HG03097 (cell line): ENCODE data around the gene ATG9B.
"Not testable (repeated sequence)": the region's sequence is repeated elsewhere in the genome, so short reads cannot be mapped to it uniquely, and the experiment has no call there.

ENCODE experiments used
- ATAC-seq: cut with Tn5 transposase; IDR thresholded peaks from one replicate; pipeline ENCODE4 v1.9.1; 2021; ENCODE audit not compliant: unreplicated experiment, low FRiP score

ATG9B gene

GRCh38 chr7:151018421-151019129 lies 5.7 kb downstream of the ATG9B start:
- no peak for ATAC-seq

- ATAC-seq, result no peak
These were observed 6.3 kb downstream of the ATG9B start for GRCh38 chr7:151017953-151018420.

DNA sequence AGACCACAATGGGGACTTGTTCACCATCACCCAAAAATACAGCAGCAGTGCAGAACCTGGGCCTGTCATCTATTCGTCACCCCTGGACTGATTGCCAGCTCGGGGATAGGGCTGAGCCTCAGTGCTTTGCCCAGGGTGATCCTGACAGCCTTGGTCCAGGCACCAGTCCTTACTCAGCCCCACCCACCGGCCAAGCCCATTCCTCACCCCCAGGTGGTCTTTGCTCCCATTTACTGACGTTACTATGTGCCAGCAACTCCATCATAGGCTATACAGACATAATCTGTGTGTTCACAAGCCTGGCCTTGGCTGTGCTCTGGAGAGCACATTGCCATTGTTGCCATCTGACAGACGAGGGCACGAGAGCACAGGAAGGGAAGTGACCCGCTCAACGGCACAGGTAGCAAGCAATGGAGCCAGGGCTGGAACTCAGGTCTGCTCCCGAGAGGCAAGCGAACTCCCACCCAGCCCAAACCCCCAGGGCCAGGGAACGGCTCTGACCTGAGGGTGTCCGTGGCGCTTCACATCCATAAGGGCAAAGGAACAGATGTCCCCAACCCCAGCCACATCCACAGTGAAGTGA lies 6.8 kb downstream of the ATG9B start:
- no peak for ATAC-seq

DNA sequence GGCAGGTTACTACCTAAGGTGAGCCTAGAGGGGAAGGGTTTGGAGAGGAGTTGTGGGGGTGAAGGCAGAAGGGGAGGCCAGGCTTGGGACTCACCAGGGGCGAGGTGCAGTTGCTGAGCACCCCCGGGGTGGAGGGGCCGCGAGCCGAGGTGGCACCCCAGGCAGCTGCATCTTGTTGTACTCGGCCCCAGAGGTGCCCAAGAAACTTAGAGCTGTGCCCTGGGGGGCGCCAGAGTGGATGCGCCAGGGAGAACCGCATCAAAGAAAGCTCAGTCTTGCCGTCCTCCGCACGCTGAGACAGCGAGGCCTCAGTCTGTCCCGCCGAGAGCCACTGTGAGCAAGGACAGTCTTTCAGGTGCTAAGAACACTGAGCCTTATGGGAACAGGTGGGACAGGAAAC lies 7.4 kb downstream of the ATG9B start:
- no peak for ATAC-seq

GRCh38 chr7:151016505-151016904 lies 7.8 kb downstream of the ATG9B start:
- ATAC-seq, result no peak

DNA sequence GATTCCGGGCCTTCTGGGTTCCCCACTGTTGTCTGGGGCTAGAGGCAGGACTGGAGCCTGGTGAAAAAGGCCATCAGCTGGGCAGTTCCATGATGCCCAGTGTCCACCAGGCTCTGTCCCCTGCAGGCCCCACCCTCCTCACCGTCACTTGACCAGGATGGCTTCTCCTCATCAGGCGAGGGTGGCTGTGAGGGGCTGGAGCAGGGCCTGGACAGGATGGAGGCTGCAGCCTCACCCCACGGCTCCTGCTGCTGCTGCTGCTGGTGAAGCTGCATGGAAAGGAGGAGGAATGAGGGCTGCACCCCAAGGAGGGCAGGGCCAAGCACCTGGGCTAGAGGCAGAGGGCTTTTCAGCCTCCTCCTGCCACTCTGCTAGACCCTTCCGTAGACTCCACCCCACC lies 8.3 kb downstream of the ATG9B start:
- ATAC-seq, result no peak

DNA sequence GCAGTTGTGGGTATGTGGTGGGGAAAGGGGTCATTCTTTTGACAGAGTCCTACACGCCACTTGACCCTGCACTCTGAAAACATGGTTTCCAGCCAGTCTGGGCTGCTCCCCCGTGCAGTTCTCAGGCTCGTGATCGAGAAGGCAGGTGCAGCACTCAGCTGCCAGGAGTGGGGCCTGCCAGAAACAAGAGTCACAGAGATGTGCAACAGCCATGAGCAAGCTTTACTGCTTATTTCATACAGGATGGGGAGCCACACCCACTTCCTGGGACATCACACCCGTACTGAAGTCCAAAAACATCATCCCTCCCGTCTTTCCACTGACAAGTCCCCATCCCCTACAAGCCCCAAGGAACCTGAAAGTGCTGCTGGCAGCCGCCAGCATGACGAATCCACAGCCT lies 9.3 kb downstream of the ATG9B start:
- ATAC-seq, result no peak

- ATAC-seq, result no peak
These were observed 10.4 kb downstream of the ATG9B start for GRCh38 chr7:151013733-151014497.

DNA sequence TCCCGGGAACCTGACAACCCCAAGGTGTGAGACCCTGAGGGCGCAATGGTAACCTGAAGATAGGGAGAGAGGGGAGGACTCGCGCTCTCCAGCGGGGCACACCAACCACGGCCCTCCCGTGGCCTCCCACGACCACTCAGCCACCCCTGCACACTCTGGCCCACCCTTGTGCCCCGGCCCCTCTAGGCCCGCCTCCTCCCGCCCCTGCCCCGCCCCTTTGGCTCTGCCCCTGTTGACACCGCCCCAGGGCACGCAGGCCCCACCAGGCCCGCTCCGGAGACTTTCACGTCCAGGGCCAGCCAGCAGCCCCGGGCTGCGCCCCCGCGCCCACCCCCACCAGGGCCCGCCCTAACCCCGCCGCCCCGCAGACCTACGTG lies 10.9 kb downstream of the ATG9B start:
- no peak for ATAC-seq

GRCh38 chr7:151012911-151013347 lies 11.4 kb downstream of the ATG9B start:
- ATAC-seq, result no peak

DNA sequence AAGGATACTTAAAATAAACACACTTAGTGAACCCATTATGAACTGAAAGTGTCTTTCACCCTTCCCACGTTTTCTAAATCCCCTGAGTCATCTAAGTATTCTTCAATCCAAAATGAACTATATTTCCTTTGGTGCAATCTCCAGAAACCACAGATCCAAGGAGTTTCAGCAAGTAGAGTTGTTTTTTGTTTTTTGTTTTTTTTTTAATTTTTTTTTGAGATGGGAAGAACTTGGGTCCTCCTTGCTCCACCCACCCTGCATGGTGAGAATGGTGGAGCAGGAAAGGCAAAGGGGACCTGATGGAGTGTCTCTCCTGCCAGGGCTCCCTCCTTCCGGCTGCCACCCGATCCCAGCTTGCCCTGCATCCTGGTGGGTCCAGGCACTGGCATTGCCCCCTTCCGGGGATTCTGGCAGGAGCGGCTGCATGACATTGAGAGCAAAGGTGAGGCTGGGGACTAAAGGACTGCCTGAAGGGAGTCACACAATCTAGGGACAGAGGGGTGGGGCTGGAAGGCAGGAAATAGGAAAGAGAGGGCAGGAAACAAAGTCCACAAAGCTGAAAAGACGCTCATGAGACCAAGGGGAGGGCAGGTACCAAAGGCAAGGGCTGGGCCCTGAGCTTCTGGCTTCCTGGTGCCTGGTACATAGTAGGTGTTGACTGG lies 12.1 kb downstream of the ATG9B start:
- ATAC-seq, result no peak

GRCh38 chr7:151011616-151012015 lies 12.7 kb downstream of the ATG9B start:
- ATAC-seq, result not testable (repeated sequence)

DNA sequence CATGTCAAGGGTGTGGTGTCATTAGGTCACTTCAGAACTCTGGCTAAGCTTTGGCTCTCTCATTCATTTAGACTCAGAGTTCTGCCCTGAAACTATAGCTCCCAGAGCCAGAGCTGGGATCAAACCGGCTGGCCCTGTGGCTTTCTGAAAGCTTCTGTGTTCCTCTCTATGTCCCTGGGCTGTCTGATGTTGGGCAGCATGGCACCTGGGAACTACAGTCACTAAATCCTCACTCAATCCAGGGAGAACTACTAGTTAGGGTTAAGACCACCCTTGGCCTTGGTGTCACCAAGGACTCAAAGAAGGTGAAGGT lies 13.2 kb downstream of the ATG9B start:
- no peak for ATAC-seq

DNA sequence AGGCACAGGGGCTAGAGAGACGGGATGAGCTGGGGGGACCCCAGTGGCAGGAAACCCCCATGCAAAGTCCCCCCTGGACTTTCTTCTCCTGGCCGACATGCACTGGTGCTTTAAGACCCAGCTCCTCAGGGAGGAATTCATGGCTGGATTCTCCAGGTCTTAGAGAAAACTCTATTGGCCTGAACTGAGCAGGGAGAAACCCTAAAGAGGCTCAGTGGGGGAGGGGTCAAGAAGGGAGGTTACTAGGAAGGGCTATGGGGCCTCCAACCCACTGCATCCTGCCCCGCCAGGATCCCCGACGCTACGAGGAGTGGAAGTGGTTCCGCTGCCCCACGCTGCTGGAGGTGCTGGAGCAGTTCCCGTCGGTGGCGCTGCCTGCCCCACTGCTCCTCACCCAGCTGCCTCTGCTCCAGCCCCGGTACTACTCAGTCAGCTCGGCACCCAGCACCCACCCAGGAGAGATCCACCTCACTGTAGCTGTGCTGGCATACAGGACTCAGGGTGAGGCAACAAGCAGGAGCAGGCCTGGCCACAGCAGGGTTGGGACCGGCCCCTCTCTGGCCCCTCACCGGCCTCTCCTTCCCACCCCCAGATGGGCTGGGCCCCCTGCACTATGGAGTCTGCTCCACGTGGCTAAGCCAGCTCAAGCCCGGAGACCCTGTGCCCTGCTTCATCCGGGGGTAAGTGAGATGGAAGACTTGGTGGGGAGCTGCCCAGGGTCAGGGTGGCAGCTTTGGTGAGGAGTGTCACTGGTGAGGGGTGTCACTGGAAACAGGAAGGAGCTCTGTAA lies 13.8 kb downstream of the ATG9B start:
- ATAC-seq, result no peak

DNA sequence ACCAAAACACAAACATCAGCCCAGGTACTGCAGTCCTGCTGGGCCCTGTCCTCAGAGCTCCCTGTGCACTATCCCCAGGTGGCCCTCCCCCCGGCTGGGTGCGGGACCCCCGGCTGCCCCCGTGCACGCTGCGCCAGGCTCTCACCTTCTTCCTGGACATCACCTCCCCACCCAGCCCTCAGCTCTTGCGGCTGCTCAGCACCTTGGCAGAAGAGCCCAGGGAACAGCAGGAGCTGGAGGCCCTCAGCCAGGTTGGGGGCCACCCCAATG lies 14.3 kb downstream of the ATG9B start:
- ATAC-seq, result no peak

DNA sequence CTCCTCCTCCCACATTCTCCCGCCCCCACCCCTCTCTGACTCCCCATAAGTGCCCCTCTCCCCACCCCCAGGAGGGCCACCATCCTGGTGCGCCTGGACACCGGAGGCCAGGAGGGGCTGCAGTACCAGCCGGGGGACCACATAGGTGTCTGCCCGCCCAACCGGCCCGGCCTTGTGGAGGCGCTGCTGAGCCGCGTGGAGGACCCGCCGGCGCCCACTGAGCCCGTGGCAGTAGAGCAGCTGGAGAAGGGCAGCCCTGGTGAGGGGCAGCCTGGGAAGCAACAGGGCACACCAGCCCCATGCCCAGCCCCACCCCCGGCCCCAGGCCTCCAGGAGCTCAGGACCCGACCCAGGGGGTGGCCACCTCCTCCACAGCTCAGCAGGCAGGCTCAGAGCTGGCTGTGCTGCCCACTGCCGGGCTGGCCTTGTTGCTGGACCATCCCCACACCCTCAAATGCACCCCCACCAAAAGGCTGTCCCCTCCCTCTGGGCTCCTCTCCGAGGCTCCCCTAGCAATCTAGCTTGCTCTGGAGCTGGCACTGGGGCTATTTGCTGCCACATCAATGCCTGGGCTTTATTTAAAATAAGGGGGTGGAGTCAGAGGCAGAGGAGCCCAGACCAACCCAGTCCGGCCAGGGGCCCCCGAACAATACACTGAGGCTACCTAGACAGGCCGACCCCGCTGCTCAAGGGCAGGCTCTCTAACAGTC lies 14.8 kb downstream of the ATG9B start:
- no peak for ATAC-seq

GRCh38 chr7:151008511-151009323 lies 15.6 kb downstream of the ATG9B start:
- no peak for ATAC-seq

DNA sequence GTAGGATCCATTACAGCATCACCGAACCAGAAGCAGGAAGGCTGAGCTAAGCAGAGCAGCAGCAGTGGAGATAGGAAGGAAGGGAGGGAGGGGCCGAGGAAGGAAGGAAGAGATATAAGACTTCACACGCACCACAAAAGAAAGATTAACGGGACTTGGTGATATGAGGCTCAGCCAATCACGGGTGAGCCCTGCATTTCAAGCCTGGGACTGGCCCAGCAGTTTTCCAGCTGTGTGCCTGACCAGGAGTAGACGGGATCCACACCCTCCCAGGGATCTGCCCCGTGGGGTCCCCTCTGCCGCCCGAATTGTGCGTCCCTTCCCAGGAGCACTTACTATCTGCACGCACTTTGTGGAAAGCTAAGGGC lies 16.2 kb downstream of the ATG9B start:
- no peak for ATAC-seq

- no peak for ATAC-seq
These were observed 16.8 kb downstream of the ATG9B start for GRCh38 chr7:151007469-151007898.
